C4-2B (cell line): ENCODE results near the gene CFAP54.

Experiments used
- ZFX ChIP-seq: fragments of 450-650 bp; IDR thresholded peaks from 2 replicates; pipeline ENCODE4 v1.6.1; 2017
- TF ChIP-seq, protein P1 (sequence below): fragments of 450-650 bp; conservative IDR thresholded peaks from 2 replicates; pipeline ENCODE4 v1.5.1; 2017; ENCODE audit warnings: mild to moderate bottlenecking

GRCh38 chr12:96483116-96483515, 6.3 kb upstream of the CFAP54 start:
- TF ChIP-seq, protein P1, sequence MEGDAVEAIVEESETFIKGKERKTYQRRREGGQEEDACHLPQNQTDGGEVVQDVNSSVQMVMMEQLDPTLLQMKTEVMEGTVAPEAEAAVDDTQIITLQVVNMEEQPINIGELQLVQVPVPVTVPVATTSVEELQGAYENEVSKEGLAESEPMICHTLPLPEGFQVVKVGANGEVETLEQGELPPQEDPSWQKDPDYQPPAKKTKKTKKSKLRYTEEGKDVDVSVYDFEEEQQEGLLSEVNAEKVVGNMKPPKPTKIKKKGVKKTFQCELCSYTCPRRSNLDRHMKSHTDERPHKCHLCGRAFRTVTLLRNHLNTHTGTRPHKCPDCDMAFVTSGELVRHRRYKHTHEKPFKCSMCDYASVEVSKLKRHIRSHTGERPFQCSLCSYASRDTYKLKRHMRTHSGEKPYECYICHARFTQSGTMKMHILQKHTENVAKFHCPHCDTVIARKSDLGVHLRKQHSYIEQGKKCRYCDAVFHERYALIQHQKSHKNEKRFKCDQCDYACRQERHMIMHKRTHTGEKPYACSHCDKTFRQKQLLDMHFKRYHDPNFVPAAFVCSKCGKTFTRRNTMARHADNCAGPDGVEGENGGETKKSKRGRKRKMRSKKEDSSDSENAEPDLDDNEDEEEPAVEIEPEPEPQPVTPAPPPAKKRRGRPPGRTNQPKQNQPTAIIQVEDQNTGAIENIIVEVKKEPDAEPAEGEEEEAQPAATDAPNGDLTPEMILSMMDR: no peak
- no peak for TF ChIP-seq ZFX
